Astrocyte (in vitro differentiated cells and primary cell): ENCODE data around the gene ILKAP. TPM values are rescaled to one million over a fixed set of nuclear protein-coding genes. Genes with fewer than 3 reads are reported as not detected.
A peak's percentile ranks its signal among the peaks of the same experiment; 100 is the strongest.

Experiments used
- DNase-seq: peaks from one replicate; pipeline ENCODE4 v3.0.0-alpha.2; 2010; ENCODE audit warnings: low read depth
- FAIRE-seq: peaks from 2 replicates; lab custom pipeline; 2011; peaks lifted over from hg19 to GRCh38; lab: Jason Lieb, UNC
- H2AFZ ChIP-seq: 2 replicates; pipeline ENCODE4 v1.6.0; 2012; ENCODE audit warnings: low read depth, low read length, inconsistent platforms
- H3K27ac ChIP-seq: 2 replicates; pipeline ENCODE4 v1.5.1; 2011; ENCODE audit warnings: low read depth, low read length, inconsistent platforms
- H3K27me3 ChIP-seq: 2 replicates; pipeline ENCODE4 v1.6.0; 2011; ENCODE audit warnings: low read length, inconsistent platforms; ENCODE audit not compliant: insufficient read depth
- H3K36me3 ChIP-seq: 2 replicates; pipeline ENCODE4 v1.5.1; 2011; ENCODE audit warnings: low read length, inconsistent platforms; ENCODE audit not compliant: insufficient read depth
- H3K4me1 ChIP-seq: 2 replicates; pipeline ENCODE4 v1.5.1; 2011; ENCODE audit warnings: low read length, inconsistent platforms; ENCODE audit not compliant: insufficient read depth
- H3K4me2 ChIP-seq: 2 replicates; pipeline ENCODE4 v1.6.0; 2012; ENCODE audit warnings: low read length, inconsistent platforms
- H3K4me3 ChIP-seq: 2 replicates; pipeline ENCODE4 v1.5.1; 2011; ENCODE audit warnings: low read depth, mild to moderate bottlenecking, low read length, inconsistent platforms; ENCODE audit not compliant: insufficient read depth
- H3K79me2 ChIP-seq: 2 replicates; pipeline ENCODE4 v1.6.0; 2012; ENCODE audit warnings: mild to moderate bottlenecking, low read length, inconsistent platforms; ENCODE audit not compliant: insufficient read depth
- H3K9ac ChIP-seq: 2 replicates; pipeline ENCODE4 v1.6.0; 2012; ENCODE audit warnings: mild to moderate bottlenecking, low read length, inconsistent platforms
- H3K9me3 ChIP-seq: 2 replicates; pipeline ENCODE4 v1.5.1; 2012; ENCODE audit warnings: low read depth, mild to moderate bottlenecking, low read length, inconsistent platforms; ENCODE audit not compliant: insufficient read depth
- H4K20me1 ChIP-seq: 2 replicates; pipeline ENCODE4 v1.6.0; 2012; ENCODE audit warnings: low read length, inconsistent platforms; ENCODE audit not compliant: insufficient read depth
- H3K27ac Mint-ChIP-seq: one replicate; pipeline ENCODE4 v1.8.0; 2021; ENCODE audit warnings: mild to moderate bottlenecking, mixed read lengths; ENCODE audit not compliant: unreplicated experiment
- H3K27me3 Mint-ChIP-seq: one replicate; pipeline ENCODE4 v1.8.0; 2021; ENCODE audit warnings: low read depth, mixed read lengths; ENCODE audit not compliant: unreplicated experiment
- H3K36me3 Mint-ChIP-seq: one replicate; pipeline ENCODE4 v1.8.0; 2021; ENCODE audit warnings: low read depth, mixed read lengths; ENCODE audit not compliant: unreplicated experiment
- H3K4me1 Mint-ChIP-seq: one replicate; pipeline ENCODE4 v1.8.0; 2021; ENCODE audit warnings: low read depth, mixed read lengths; ENCODE audit not compliant: unreplicated experiment
- H3K4me3 Mint-ChIP-seq: one replicate; pipeline ENCODE4 v1.8.0; 2021; ENCODE audit warnings: mild to moderate bottlenecking, moderate library complexity, mixed read lengths; ENCODE audit not compliant: unreplicated experiment
- H3K9me3 Mint-ChIP-seq: one replicate; pipeline ENCODE4 v1.8.0; 2021; ENCODE audit warnings: mild to moderate bottlenecking, mixed read lengths; ENCODE audit not compliant: unreplicated experiment
- EZH2 ChIP-seq: IDR thresholded peaks from 2 replicates; pipeline ENCODE4 v1.6.1; 2012; ENCODE audit warnings: mild to moderate bottlenecking, low read length, inconsistent platforms; ENCODE audit not compliant: insufficient read depth
- total RNA-seq: library from RNA; stranded (reverse); gene quantifications from 2 replicates; pipeline ENCODE4 v1.2.1, GENCODE V29; 2021
- TF ChIP-seq, protein P1 (sequence below): IDR thresholded peaks from 2 replicates; pipeline ENCODE4 v1.5.1; 2011; ENCODE audit warnings: low read depth, mild to moderate bottlenecking, inconsistent platforms, low read length, moderate library complexity; ENCODE audit not compliant: insufficient read depth

The ILKAP gene
- total RNA-seq, 1 donor from 2014 or later: 32.3 TPM

DNA sequence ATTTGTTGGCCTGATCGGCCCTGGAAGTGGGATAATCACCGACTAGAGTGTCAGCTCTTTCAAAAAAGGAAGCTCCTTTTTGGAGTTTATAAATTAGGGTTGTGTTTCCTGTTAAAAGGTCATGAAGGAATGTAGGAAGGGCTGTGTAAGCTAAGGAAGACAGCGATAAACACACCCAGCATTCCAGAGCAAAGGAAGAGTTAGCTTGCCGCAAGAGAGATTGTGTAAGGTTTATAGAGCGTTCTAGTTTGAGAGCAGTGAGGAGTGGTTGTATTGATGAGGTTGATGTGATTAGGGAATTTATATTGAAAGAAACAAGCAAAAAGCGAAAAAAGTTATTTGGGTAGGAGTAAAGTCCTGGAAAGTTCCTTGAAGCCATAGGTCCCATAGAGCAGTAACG is 3.5 kb upstream of the ILKAP start:
- Histone ChIP-seq H3K9ac (no peak overlapping the region), H3K9me3 (no peaks in the 10 kb centered on the region), H3K27me3 (peaks cover 7% of the 10 kb centered on the region), H3K27ac (no peak overlapping the region), H3K79me2 (peaks cover 14% of the 10 kb centered on the region), H3K4me1 (peaks cover 9% of the 10 kb centered on the region), H4K20me1 (peaks cover 9% of the 10 kb centered on the region), H3K36me3 (no peaks in the 10 kb centered on the region), H3K4me3 (no peak overlapping the region), H2AFZ (no peak overlapping the region), H3K4me2 (no peak overlapping the region)
- FAIRE-seq: no peak
- no peaks in the 10 kb centered on the region for H3K36me3 Mint-ChIP-seq
- DNase-seq: no peak
- H3K4me1 Mint-ChIP-seq: peaks cover 2% of the 10 kb centered on the region
- H3K9me3 Mint-ChIP-seq: no peaks in the 10 kb centered on the region
- TF ChIP-seq, protein P1, sequence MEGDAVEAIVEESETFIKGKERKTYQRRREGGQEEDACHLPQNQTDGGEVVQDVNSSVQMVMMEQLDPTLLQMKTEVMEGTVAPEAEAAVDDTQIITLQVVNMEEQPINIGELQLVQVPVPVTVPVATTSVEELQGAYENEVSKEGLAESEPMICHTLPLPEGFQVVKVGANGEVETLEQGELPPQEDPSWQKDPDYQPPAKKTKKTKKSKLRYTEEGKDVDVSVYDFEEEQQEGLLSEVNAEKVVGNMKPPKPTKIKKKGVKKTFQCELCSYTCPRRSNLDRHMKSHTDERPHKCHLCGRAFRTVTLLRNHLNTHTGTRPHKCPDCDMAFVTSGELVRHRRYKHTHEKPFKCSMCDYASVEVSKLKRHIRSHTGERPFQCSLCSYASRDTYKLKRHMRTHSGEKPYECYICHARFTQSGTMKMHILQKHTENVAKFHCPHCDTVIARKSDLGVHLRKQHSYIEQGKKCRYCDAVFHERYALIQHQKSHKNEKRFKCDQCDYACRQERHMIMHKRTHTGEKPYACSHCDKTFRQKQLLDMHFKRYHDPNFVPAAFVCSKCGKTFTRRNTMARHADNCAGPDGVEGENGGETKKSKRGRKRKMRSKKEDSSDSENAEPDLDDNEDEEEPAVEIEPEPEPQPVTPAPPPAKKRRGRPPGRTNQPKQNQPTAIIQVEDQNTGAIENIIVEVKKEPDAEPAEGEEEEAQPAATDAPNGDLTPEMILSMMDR: no peak
- no peak for TF ChIP-seq EZH2
- H3K27ac Mint-ChIP-seq: no peak overlapping the region
- H3K27me3 Mint-ChIP-seq: no peaks in the 10 kb centered on the region
- no peak overlapping the region for H3K4me3 Mint-ChIP-seq

DNA sequence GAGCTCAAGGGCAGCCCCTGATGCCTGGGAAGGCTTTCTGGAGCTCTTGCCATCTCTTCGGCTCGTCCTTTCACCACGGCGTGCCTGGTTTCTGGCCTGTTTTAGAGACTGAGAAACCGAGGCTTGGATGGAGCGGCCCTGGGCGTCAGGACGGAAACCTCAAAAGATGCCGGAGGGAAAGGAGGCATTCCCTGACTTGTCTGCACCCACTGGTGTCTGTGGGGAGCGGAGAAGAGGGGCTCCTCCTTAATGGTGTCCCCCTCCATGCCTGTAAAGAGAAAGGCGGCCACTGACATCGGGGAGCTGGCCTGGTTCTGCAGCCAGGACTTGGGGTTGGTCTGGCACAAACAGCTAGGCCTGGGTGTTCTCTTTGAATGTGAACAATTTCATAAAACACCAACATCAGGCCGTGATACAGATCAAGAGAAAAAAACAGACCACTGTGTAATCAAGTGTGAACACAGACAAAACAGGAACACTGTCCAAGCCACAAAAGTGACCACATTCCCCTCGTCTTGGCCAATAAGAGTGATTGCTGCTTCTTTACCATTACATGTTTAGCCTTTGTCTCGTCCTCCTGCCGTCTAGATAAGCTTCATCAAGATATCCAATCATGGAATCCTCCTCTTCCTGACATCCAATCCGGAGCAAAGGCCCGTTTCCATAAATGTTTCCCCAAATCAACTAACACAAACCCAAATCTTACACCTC is 633 bp upstream of the ILKAP start:
- TF ChIP-seq, protein P1: no peak
- no peak for TF ChIP-seq EZH2
- peaks cover 15% of the 10 kb centered on the region for H3K4me1 ChIP-seq
- no peaks in the 10 kb centered on the region for H3K36me3 ChIP-seq
- peaks cover 37% of the 10 kb centered on the region for H4K20me1 ChIP-seq
- no peaks in the 10 kb centered on the region for H3K27me3 Mint-ChIP-seq
- no peak for DNase-seq
- H2AFZ ChIP-seq: peak overlapping the region; percentile 97
- no peaks in the 10 kb centered on the region for H3K9me3 Mint-ChIP-seq
- H3K9me3 ChIP-seq: no peaks in the 10 kb centered on the region
- H3K79me2 ChIP-seq: peaks cover 43% of the 10 kb centered on the region
- H3K4me3 ChIP-seq: peak overlapping the region; percentile 55
- no peaks in the 10 kb centered on the region for H3K36me3 Mint-ChIP-seq
- peak overlapping the region; percentile 97 for H3K4me2 ChIP-seq
- peak overlapping the region; percentile 95 for H3K9ac ChIP-seq
- FAIRE-seq: no peak
- peaks cover 5% of the 10 kb centered on the region for H3K4me1 Mint-ChIP-seq
- no peaks in the 10 kb centered on the region for H3K27me3 ChIP-seq
- peak overlapping the region; percentile 67 for H3K27ac ChIP-seq
- H3K27ac Mint-ChIP-seq: no peak overlapping the region
- H3K4me3 Mint-ChIP-seq: peak overlapping the region; percentile 84
